HG03342 (cell line): ENCODE data around the gene TMEM147.

Source experiments
- ATAC-seq: cut with Tn5 transposase; IDR thresholded peaks from one replicate; pipeline ENCODE4 v1.9.1; 2021; ENCODE audit warnings: mild to moderate bottlenecking, moderate library complexity; ENCODE audit not compliant: unreplicated experiment

Gene TMEM147

DNA sequence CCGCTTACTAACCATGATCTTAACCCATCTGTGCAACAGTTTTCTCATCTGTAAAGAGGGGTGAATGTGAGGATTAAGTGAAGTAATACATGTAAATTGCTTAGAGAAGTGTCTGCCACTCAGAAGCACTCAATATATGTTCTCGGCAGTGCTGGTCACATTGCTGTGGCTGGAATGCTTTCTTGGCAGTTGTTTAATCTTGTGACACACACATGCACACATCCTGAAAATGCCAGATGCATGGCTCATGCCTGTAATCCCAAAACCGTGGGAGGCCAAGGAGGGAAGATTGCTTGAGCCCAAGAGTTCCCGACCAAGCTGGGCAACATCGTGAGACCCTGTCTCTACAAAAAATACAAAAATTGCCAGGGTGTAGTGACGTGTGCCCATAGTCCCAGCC is 27.1 kb upstream of the TMEM147 start:
- ATAC-seq, result no peak

DNA sequence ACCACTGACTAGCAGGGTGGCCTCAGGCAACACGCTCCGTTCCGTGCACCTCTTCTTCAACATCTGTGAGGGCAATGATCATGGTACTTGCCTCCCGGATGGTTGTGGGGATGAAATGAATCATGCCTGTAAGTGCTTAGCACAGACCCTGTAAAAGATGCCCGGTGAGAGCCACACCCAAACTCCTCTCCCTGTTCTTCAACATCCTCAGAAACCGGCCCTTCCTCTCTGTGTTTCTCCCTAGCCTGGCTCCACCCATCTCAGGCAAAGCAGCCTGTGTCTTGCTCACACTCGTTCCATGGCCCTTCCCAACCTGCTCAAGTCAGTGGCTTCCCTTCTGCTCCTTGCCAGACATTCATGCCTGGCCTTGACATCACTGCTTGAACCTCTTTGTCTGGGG is 26.1 kb upstream of the TMEM147 start:
- ATAC-seq, result no peak

DNA sequence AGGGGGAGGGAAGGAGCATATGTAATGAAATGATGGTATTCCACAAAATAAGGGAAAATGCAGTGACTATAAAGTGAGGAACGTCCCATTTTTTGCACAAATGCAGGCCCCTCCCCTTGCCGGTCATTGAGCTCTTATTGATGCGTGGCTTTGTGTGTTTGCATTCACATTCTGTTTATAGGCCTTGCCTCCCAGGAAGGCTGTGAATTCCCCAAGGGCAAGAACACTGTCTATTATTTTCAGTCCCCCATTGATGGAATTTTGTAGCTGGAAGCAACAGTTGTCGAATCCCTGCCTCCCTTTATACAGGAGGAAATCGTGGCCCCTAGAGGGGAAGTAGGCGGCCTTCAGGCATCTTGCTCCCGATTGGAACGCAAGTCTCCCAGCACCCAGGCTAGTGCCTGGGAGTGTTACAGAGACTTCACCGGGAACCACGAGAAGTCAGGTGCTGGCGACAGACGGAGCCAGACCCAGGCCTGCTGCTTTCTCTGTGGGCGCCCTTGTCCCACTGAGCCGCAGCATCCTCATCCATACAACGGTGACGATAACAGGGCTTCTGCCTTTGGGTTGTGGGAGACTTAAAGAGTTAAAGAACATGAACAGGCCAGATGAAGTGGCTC is 24.2 kb upstream of the TMEM147 start:
- ATAC-seq, result no peak

DNA sequence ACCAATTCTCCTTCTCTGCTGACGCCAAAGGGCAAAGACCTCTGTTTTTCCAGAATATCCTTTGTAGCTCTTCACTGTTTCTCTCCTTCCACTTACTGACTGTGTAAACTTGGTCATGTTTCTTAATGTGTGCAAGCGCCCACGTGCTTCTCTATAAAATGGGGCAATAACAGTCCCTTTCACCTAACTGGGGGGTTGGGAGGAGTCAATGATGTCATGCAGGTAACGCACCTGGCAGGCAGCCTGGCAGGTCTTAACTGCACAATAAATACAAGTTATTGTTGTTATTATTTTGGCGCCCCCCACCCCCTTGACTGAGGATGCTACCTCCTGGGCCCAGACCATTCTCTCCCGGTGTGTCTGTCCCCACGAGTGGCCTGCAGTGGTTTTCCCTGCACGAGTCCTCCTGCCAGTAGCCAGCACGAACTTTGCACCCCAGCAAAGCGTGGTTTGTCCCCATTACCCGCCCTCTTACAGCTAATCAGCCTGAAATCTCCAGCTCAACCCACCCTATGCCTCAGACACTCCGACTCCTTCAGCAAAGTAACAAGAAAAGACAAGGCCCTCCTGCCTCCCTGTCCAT is 22.6 kb upstream of the TMEM147 start:
- no peak for ATAC-seq

DNA sequence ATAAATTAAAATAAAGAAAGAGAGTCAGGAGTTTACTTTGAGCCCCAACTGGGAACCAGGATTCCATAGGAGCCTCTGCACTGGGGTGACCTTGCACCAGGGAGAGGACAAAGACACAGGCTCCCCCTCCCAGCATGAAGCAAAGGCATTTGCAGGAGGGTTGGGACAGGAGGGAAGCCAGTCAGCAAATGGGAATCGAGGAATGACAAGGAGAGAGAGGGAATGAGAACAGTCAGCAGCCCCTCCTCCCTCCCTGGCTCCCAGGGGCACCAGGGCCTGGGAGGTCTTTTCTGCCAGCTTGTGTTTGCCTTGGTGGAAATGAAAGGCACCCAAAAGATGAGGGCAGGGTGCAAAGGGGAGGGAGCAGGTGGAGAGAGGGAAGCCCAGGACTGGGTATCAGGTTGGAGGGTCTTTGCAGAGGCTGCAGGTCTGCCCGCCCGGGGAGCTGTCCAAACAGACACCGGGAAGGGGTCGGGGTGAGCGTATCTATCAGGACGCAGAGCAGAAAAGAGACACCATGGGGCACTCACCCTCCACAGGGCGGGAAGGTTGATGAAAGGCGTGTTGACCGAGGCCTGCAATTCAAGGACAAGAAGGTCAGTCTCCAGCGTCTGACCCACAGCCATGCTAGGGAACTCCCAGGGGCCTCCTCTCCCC is 21.1 kb upstream of the TMEM147 start:
- ATAC-seq, result no peak

DNA sequence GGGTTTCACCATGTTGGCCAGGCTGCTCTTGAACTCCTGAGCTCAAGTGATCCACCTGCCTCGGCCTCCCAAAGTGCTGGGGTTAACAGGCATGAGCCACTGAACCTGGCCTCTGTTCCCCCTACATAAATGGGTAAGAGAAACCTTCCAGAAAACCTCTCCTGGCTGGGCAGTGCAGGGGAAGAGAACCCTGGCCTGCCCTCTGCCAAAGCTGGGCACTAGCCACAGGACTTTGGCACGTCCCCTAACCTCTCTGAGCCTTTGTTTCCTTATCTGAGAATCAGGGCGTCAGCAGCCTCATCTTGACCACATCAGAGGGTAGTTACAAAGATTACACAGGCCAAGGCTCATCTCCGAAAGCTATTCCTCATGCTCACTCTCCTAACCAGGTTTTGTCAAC is 19.6 kb upstream of the TMEM147 start:
- no peak for ATAC-seq

DNA sequence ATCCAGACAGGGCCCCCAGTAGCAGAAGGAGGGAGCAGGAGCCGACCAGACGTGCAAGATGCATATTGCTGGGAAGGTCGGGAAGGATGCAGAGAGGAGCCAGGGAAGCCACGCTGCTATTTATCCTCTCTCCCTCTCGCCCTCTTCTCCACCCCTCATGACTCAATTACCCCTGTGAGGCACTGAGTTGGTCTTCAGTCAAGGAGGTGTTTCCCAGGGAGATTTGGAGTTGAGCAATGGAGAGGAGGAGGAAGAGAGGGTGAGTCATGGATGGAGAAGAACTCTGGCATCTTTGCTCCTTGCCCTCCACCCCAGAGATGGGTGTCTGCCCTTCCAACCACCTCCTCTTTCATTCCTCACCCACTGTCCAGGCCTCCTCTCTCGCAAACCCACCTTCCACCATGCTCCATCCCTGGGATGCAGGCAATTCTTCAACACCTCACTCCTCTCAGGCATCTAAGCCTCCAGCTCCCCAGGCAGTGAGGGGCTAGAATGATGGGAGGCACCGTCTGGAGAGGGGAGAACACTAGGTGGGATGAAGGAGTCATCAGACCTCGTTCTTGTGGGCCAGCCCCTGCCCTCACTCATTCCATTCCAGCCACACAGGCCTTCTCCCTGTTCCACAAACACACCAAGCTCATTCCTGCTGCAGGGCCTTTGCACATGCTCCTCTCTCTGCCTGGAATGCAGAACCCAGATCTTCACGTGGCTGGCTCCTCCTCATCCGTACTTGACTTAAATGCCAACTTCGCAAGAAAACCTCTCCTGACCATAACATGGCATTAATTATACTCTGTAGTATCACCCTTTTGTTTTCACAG is 17.0 kb upstream of the TMEM147 start, which contains the start of gene SBSN:
Gene SBSN (minus strand): TSS at position 94 of the 821 bp plus-strand sequence. CDS start 30 bp downstream, at position 64.
- no peak for ATAC-seq

DNA sequence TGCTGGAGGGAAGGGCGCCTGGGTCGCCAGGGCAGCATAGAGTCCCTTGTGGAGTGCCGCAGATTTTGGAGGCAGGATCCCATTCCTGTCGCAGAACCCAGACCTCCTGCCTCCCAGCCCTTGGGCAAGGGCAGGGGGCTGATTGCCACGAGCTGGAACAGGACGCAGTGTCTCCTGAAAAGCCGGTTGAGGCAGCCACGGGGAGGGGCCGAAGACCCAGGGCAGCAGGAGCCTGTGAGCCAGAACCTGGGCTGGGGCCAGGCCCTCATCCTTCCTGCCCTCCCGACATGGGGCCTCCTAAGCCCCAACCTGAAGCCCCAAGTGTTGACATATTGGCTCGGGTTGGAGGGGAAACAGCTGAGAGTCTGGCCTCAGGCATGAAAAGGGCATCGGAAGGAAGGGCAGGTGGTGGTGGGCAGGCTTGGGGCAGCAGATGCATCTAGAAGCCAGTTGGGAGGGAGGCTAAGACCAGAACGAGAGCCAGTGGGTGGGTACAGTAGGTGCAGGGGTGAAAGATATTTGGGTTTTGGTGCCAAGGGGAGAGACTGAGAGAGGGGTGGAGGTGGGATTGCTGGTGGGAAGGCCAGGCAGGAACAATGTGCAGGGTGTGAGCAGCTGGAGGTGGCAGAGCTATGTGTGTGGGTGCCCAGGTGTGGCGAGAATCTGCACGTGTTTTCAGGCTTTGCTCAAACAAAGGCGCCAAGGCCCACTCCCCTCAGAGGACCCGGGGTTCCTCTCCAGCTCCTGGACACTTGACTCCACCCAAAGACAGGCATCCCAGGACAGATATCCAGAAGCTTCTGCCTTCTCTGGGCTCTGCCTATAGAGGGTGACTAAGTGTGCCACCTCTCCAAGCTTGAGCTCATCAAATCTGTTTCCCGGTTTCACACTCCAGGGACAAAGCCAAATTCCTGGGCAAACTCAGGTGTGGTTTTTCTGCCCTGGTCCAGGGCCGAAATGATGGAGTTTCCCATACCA is 15.9 kb upstream of the TMEM147 start:
- no peak for ATAC-seq

DNA sequence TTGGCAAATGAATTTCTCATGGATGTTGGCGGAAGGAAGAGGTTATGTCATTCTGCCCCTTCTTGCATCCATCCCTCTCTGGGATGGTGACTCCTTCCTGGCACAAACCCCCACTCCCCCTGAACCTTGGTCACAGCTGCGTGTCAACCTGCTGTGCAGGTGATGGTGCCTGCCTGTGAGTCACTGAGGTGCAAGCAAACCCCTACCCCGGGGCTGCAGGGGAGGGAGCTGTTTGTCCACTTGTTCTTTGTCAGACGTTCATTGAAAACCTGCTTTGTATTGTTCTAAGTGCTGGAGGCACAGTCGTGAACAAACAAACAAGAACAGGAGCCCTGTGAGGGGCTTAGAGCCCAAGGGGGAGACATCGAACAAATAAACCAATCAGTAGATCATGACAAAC is 14.1 kb upstream of the TMEM147 start:
- no peak for ATAC-seq

DNA sequence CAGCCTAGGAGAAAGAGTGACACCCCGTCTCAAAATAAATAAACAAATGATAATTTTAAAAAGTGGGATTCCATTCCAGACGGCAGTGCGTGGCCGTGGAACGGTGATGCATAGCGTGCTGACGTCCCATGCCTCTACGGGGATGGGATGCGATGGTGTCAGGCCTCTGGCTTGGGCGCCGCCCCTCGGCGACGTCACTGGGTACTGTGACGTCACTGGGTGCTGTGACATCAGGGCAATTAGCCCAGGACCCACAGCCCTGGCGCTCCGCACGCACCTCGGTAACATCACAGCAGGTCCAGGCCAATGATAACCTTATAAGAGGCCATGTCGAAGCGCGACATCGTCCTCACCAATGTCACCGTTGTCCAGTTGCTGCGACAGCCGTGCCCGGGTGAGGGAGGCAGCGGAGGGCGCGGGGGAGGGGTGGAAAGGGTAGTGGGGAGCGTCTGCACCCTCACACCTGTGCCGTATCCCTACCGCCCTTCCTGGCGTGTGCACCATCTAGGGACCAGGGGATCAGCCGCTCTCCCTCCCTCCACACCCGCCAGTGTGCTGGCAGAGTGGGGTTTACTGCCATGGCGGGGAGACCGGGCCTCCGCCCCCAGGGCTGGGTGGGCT is 12.1 kb upstream of the TMEM147 start, which contains the start of gene GAPDHS:
Gene GAPDHS (plus strand): TSS at position 256 of the 621 bp plus-strand sequence. CDS start 72 bp downstream, at position 328.
- ATAC-seq, result no peak

DNA sequence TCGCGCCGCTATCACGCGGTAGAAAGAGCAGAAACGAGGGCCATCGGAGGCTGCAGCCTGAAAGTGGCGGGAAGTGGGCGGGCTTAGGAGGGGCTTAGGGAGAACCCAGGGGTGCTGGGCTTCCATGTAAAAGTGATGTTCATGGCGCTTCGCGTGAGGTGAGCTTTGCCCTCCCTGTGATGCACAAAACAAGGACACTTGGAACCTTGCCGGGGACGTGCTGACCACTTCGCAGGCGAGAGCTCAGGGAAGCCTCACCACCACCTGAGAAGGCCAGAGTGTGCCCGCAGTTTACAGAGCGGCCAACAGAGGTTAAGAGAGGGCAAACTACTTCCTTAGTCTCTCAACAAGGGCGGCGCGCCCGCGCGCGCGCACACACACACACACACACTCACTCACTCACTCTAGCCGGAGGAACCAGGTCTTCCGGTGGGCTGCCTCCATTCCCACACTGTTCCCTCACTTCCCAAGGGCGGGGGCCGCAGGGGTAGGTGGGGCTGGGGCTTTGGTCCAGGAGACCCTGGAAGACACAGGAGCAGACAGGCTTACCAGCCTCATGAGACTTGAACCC is 11.5 kb upstream of the TMEM147 start:
- ATAC-seq, result no peak

DNA sequence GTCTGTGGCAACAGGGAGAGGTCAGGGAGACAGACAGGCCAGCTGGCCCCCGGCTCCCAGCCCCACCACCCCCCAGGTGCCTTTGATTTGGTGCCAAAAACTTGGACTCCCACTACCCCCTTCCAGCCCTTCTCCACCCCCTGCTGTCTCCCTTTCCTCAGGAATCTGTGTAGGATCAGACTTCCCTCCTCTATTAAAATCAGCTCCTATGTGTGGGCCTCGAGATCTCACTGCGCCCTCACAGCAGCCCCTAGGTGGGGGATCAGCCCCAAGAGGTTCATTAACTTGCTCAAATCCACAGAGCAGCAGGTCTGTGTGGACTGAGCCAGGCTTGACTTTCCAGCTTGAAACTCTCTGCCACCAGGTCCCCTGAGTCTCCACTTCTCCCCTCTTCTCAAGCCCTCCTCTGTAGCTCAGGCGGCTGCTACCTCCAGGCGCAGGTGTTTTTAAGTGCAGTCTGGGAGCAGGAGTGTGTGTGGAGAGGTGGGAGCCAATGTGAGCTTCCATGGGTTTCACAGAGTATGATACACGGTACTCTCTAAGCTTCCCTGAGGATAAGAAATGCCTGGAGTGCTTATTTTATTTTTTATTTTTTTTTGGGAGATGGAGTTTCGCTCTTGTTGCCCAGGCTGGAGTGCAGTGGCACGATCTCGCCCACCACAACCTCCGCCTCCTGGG is 10.5 kb upstream of the TMEM147 start:
- ATAC-seq, result no peak

DNA sequence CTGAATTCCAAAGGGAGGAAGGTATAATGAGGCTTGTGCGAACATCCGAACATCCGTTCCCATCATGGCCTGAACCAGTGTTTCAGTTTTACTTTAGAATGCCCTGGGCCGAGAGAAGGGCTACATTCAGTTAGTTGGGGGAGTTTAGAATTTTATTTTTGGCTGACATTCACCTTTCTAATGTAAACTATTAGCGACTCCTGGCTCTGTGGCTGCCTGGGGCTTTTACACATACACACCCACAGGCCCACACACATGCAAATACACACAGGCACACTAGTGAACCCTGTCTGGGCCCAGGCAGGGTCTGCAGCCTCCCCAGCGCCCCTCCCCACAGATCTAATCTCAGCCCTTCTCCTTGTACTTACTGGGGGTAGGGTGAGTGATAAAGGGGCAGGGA is 6.1 kb upstream of the TMEM147 start:
- no peak for ATAC-seq

DNA sequence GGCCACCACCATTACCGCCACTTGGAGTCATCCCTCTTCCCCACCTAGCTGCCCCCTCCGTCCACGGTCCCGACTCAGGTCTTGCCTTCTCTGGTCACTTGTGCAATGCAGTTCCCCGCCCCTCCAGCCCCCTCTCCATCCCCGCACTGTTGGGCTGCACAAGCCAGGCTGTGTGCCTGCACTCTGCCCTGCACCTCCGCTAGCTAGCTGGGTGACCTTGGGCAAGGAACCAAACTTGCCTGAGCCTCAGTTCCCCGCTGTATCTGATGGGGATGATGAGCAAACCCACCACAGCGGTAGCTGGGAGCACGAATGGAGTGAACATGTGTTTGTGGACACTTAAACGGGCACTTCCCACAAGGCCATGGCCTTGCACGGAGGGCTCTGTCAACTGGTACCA is 5.6 kb upstream of the TMEM147 start:
- no peak for ATAC-seq

DNA sequence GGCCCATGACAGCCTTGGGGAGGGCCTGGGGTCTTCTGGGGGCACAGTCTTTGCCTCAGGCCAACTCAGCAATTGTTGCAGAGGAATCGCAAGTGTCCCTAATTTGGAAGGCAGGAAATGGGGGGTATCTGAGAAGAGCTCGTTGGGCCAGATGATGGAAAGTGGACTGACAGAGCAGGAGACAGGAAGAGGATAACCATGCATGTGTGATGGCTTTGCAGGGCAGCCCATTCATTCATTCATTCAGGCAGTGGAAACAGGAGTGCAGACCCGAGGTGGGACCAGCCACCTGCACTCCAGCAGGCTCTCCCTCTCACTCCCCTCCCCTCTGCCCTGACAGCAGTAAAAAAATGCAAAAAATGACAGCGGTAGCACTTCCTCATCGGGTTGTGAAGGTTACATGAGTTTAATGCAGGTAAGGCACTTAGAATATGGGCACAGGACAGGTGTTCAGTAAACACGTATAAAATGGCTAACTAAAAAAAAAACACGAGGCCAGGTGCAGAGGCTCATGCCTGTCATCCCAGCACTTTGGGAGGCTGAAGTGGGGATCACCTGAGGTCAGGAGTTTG is 5.0 kb upstream of the TMEM147 start:
- ATAC-seq, result no peak

DNA sequence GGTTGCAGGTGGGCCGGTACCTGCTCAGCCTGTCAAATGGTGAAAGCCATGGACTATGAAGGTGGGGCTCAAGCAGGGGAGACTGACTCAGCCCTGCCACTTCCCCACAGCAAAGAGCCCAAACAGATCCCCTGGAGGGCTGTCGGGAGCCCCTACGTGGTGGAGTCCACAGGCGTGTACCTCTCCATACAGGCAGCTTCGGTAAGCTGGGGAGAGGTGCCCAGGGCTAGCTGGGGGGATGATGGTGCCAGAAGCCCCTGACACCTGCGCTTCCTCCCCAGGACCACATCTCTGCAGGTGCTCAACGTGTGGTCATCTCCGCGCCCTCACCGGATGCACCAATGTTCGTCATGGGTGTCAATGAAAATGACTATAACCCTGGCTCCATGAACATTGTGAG is 3.2 kb upstream of the TMEM147 start:
- no peak for ATAC-seq

DNA sequence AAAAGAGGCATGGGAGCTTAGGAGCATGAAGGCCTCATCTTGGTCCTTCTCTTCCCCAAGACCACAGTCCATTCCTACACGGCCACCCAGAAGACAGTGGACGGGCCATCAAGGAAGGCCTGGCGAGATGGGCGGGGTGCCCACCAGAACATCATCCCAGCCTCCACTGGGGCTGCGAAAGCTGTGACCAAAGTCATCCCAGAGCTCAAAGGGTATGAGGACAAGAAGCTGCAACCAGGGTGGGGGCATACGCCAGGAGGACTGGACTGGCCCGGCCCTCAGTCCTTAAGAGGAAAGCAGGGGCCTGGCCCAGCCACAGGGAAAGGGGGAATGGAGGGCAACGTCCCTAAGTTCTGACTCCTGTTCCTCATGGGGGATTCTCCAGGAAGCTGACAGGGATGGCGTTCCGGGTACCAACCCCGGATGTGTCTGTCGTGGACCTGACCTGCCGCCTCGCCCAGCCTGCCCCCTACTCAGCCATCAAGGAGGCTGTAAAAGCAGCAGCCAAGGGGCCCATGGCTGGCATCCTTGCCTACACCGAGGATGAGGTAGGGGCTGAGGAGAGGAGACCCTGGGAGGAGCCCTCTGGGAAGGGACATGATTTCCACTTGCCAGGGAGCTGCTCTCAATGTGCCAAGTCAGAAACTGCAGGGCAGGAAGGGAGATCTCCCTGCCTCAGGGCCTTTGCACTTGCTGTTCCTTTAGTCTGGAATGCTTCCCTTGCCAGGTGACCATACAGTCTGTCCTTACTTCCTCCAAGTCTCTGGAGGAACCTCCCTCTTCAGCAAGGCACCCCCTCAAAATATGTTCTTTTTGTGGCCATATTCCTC is 1.9 kb upstream of the TMEM147 start:
- ATAC-seq, result no peak
